Psoas muscle (tissue), 8 donors: Measurements from ENCODE around the gene FOCAD. TPM values are rescaled to one million over a fixed set of nuclear protein-coding genes. Genes with fewer than 3 reads are reported as not detected.

Experiments
- ATAC-seq, 4 donors: fragments of 200-7000 bp; cut with Tn5 transposase; one replicate each; pipeline ENCODE4 v1.9.1; 2020; ENCODE audit warnings: moderate library complexity in 3 of 4, mild to moderate bottlenecking in 2 of 4
- DNase-seq, 2 donors: peaks; one replicate each; pipeline ENCODE4 v3.0.0-alpha.2; 2020
- H3K27ac ChIP-seq: fragments of 200-600 bp; one replicate; pipeline ENCODE4 v1.8.0; 2022
- H3K27me3 ChIP-seq, 3 donors: fragments of 200-600 bp in 1 of 3; one replicate each; pipeline versions ENCODE4 v1.6.1 to v1.8.0; 2013 to 2022; ENCODE audit warnings: low read length in 2 of 3, mild to moderate bottlenecking in 2 of 3, moderate library complexity in 1 of 3; ENCODE audit not compliant: insufficient read depth in 3 of 3
- H3K36me3 ChIP-seq, 2 donors: fragments of 200-600 bp in 1 of 2; one replicate each; pipeline versions ENCODE4 v1.6.1 to v1.8.0; 2013 to 2022; ENCODE audit warnings: low read depth in 1 of 2, mild to moderate bottlenecking in 1 of 2, moderate library complexity in 1 of 2; ENCODE audit not compliant: insufficient read depth in 1 of 2
- H3K4me1 ChIP-seq: fragments of 200-600 bp; one replicate; pipeline ENCODE4 v1.8.0; 2022
- H3K4me3 ChIP-seq: fragments of 200-600 bp; one replicate; pipeline ENCODE4 v1.8.0; 2022; ENCODE audit warnings: mild to moderate bottlenecking
- H3K9me3 ChIP-seq: fragments of 200-600 bp; one replicate; pipeline ENCODE4 v1.8.0; 2022
- CTCF ChIP-seq: fragments of 200-600 bp; IDR thresholded peaks from one replicate; pipeline ENCODE4 v1.8.0; 2022; ENCODE audit warnings: antibody characterized with exemption
- WGBS, 3 donors: extraction: QIAGEN DNeasy Blood & Tissue Kit; methylation state at CpG; one replicate each; pipeline versions ENCODE4 v1.1.6 to v1.1.7; 2013; 5-methylcytosine and 5-hydroxymethylcytosine counted together
- intact Hi-C, 2 donors: fragments of 100-400 bp; cut with DNase I; formaldehyde crosslinking; loops; one replicate each; pipeline versions ENCODE4 v1.11.0 to v1.14.2; 2022
- polyA plus RNA-seq, 3 donors: library from polyadenylated mRNA; stranded (reverse); fragments of 200-250 nt; gene quantifications; one replicate each; pipeline ENCODE4 v1.2.3, GENCODE V29; 2013
- total RNA-seq, 4 donors: library from RNA; stranded (reverse); fragmentation: NEBNext Ultra II Directional in 2 of 4; extraction: Animal tissue kit (Norgen Biotek cat#: 25700) in 2 of 4; gene quantifications; one replicate each; pipeline versions ENCODE4 v1.2.1 to v1.2.4, GENCODE V29; 2021 to 2023
- donor health status: healthy with polysubstance abuse.
- donor health status: DM: no; HTN: no; CAD: no; lungs with moderate emphysema.
- donor health status: Bipolar disorder and iron deficiency.
- donor health status: healthy.
- donor health status: DM: yes; HTN: yes; CAD: no.
- donor health status: DM: no; HTN: no; CAD: no.
- donor health status: DM: no; HTN: no; CAD: no.
- donor health status: DM: yes; HTN: yes; CAD: no.

Gene FOCAD
- total and polyA plus RNA-seq, 7 donors, result 5.8 to 24.8 (median 12.1) TPM

- no peak overlapping the region for H3K4me3 ChIP-seq
- no peak for TF ChIP-seq CTCF
- 94 to 97% (median 95%) methylated on average over 2 of the region's 2 CpGs for WGBS, 3 donors
- H3K27ac ChIP-seq, result no peak overlapping the region
- intact Hi-C loops, result no loop called here
- no peaks in the 10 kb centered on the region for H3K36me3 ChIP-seq
- no peaks in the 10 kb centered on the region for H3K27me3 ChIP-seq
- H3K4me1 ChIP-seq, result no peaks in the 10 kb centered on the region
- DNase-seq (no peak), ATAC-seq (no peak)
- H3K9me3 ChIP-seq, result no peaks in the 10 kb centered on the region
Observed at GRCh38 chr9:20805766-20806165, 121.7 kb downstream of the FOCAD start.

GRCh38 chr9:20808002-20808401 is 123.9 kb downstream of the FOCAD start:
- intact Hi-C loops, result no loop called here
- WGBS, 3 donors, result 78 to 84% (median 82%) methylated on average over 8 of the region's 8 CpGs
- H3K9me3 ChIP-seq, result no peaks in the 10 kb centered on the region
- DNase-seq, result no peak
- no peak overlapping the region for H3K27ac ChIP-seq
- no peaks in the 10 kb centered on the region for H3K36me3 ChIP-seq
- no peak for ATAC-seq
- H3K4me1 ChIP-seq, result no peaks in the 10 kb centered on the region
- no peak overlapping the region for H3K4me3 ChIP-seq
- H3K27me3 ChIP-seq, result no peaks in the 10 kb centered on the region
- no peak for TF ChIP-seq CTCF

GRCh38 chr9:20811872-20812271 is 127.8 kb downstream of the FOCAD start:
- intact Hi-C loops, result no loop called here
- DNase-seq, result no peak

GRCh38 chr9:20815923-20816703 is 132.1 kb downstream of the FOCAD start:
- 57 to 62% (median 58%) methylated on average over 5 of the region's 5 CpGs for WGBS, 3 donors

More at GRCh38 chr9:20811872-20812271, 127.8 kb downstream of the FOCAD start:
- Histone ChIP-seq H3K27me3 (no peaks in the 10 kb centered on the region), H3K4me3 (no peak overlapping the region), H3K9me3 (no peaks in the 10 kb centered on the region), H3K4me1 (no peaks in the 10 kb centered on the region), H3K27ac (no peak overlapping the region), H3K36me3 (no peaks in the 10 kb centered on the region)
- no peak for TF ChIP-seq CTCF
- ATAC-seq, result no peak

More at GRCh38 chr9:20815923-20816703, 132.1 kb downstream of the FOCAD start:
- no peak for ATAC-seq
- Histone ChIP-seq H3K9me3 (no peaks in the 10 kb centered on the region), H3K36me3 (peaks cover 0 to 8% of the 10 kb centered on the region in 2 donors), H3K4me1 (no peaks in the 10 kb centered on the region), H3K27ac (no peak overlapping the region), H3K4me3 (no peak overlapping the region), H3K27me3 (no peaks in the 10 kb centered on the region)
- DNase-seq, result no peak
- intact Hi-C loops, result no loop called here
- TF ChIP-seq CTCF, result no peak
